CD4-positive, alpha-beta T cell (primary cell): ENCODE measurements around the gene ADCY7. TPM values are rescaled to one million over a fixed set of nuclear protein-coding genes. Genes with fewer than 3 reads are reported as not detected.
"Not testable (repeated sequence)": the region's sequence is repeated elsewhere in the genome, so short reads cannot be mapped to it uniquely, and the experiment has no call there.

Source experiments
- ATAC-seq: fragments of 200-7000 bp; cut with Tn5 transposase; one replicate; pipeline ENCODE4 v1.10.0; 2022; ENCODE audit warnings: mild to moderate bottlenecking; ENCODE audit not compliant: poor library complexity
- CTCF ChIA-PET: fragments of 350-600 bp; sonication (Branson Sonifier 250); formaldehyde crosslinking; loops from one replicate; lab custom pipeline; 2021; ENCODE audit warnings: antibody characterized with exemption, inconsistent platforms; lab: Charles Lee
- POLR2A ChIA-PET: fragments of 350-600 bp; sonication (Branson Sonifier 250); formaldehyde crosslinking; loops from one replicate; lab custom pipeline; 2021; ENCODE audit warnings: antibody characterized with exemption, inconsistent platforms; lab: Charles Lee
- DNase-seq, 14 experiments: peaks; one replicate each; pipeline ENCODE4 v3.0.0-alpha.2; 2013 to 2020; ENCODE audit warnings: mixed read lengths in 2 of 14
- H3K27ac ChIP-seq, 2 donors: one replicate each; pipeline versions ENCODE4 v1.5.1 to v1.7.0; 2013; ENCODE audit warnings: low read length in 2 of 2, low read depth in 1 of 2, mild to moderate bottlenecking in 1 of 2
- H3K27me3 ChIP-seq, 2 experiments: 1 replicate in 1 of 2; 2 replicates in 1 of 2; pipeline versions ENCODE4 v1.6.1 to v1.7.0; 2013; ENCODE audit warnings: low read length in 2 of 2, control low read depth in 1 of 2, mild to moderate bottlenecking in 1 of 2, moderate library complexity in 1 of 2; ENCODE audit not compliant: insufficient read depth in 2 of 2, control insufficient read depth in 1 of 2
- H3K36me3 ChIP-seq: one replicate; pipeline ENCODE4 v1.6.1; 2013; ENCODE audit warnings: low read length, control low read depth; ENCODE audit not compliant: insufficient read depth
- H3K4me1 ChIP-seq: one replicate; pipeline ENCODE4 v1.6.1; 2013; ENCODE audit warnings: low read length, control low read depth; ENCODE audit not compliant: insufficient read depth
- H3K4me3 ChIP-seq: one replicate; pipeline ENCODE4 v1.5.1; 2013; ENCODE audit warnings: mild to moderate bottlenecking, low read length, moderate library complexity
- H3K9me3 ChIP-seq, 2 experiments: 1 replicate in 1 of 2; 2 replicates in 1 of 2; pipeline versions ENCODE4 v1.6.1 to v1.7.0; 2013; ENCODE audit warnings: low read length in 2 of 2, mild to moderate bottlenecking in 2 of 2, control low read depth in 1 of 2, moderate library complexity in 1 of 2; ENCODE audit not compliant: control insufficient read depth in 1 of 2, insufficient read depth in 1 of 2
- H3K27ac Mint-ChIP-seq: one replicate; pipeline ENCODE4 v1.8.0; 2020; ENCODE audit warnings: mixed read lengths
- H3K27me3 Mint-ChIP-seq: one replicate; pipeline ENCODE4 v1.8.0; 2021; ENCODE audit warnings: mixed read lengths
- H3K36me3 Mint-ChIP-seq: one replicate; pipeline ENCODE4 v1.8.0; 2021; ENCODE audit warnings: low read depth, mixed read lengths
- H3K4me1 Mint-ChIP-seq: one replicate; pipeline ENCODE4 v1.8.0; 2021; ENCODE audit warnings: low read depth, mixed read lengths
- H3K4me3 Mint-ChIP-seq: one replicate; pipeline ENCODE4 v1.8.0; 2020; ENCODE audit warnings: mild to moderate bottlenecking, mixed read lengths
- H3K9me3 Mint-ChIP-seq: one replicate; pipeline ENCODE4 v1.8.0; 2020; ENCODE audit warnings: mixed read lengths
- CTCF ChIP-seq: fragments of 200-600 bp; IDR thresholded peaks from one replicate; pipeline ENCODE4 v1.8.0; 2022; ENCODE audit warnings: antibody characterized with exemption, mild to moderate bottlenecking
- intact Hi-C, 2 experiments: fragments of 100-400 bp; cut with DNase I in 1 of 2; cut with micrococcal nuclease in 1 of 2; formaldehyde crosslinking; loops; one replicate each; pipeline versions ENCODE4 v1.15.1 to v1.9.0; 2023 to 2025; cut with DNase I, micrococcal nuclease
- total RNA-seq, 174 experiments: library from RNA in 2 of 174; stranded (reverse) in 2 of 174; gene quantifications; one replicate each; pipeline ENCODE4 v1.2.3 and lab custom pipeline; 2021 to 2026

Gene ADCY7
- total RNA-seq, 2 experiments from 2014 or later = 136 to 147 TPM

- H3K27me3 Mint-ChIP-seq, H3K9me3 Mint-ChIP-seq, H3K27ac Mint-ChIP-seq, H3K27me3 ChIP-seq, intact Hi-C loops, ATAC-seq, DNase-seq, H3K9me3 ChIP-seq, H3K4me3 ChIP-seq, H3K4me3 Mint-ChIP-seq, H3K4me1 ChIP-seq, H3K27ac ChIP-seq: not testable (repeated sequence)
- Mint-ChIP-seq H3K4me1 (peaks cover 43% of the 10 kb centered on the region), H3K36me3 (peaks cover 93% of the 10 kb centered on the region)
- peaks cover 37% of the 10 kb centered on the region for H3K36me3 ChIP-seq
- ChIA-PET POLR2A (interaction anchor here (1.5 kb wide), 1 partner anchor 18 kb away, joined by 4 read pairs; no protein-coding TSS in a partner anchor), CTCF (interaction anchor here (2.4 kb wide), 1 partner anchor 10 kb away, joined by 6 read pairs; no protein-coding TSS in a partner anchor)
Observed at GRCh38 chr16:50345210-50345609, 78.9 kb downstream of the ADCY7 start.

GRCh38 chr16:50351116-50351515, 84.8 kb downstream of the ADCY7 start:
- no peak overlapping the region for H3K4me3 Mint-ChIP-seq

DNA sequence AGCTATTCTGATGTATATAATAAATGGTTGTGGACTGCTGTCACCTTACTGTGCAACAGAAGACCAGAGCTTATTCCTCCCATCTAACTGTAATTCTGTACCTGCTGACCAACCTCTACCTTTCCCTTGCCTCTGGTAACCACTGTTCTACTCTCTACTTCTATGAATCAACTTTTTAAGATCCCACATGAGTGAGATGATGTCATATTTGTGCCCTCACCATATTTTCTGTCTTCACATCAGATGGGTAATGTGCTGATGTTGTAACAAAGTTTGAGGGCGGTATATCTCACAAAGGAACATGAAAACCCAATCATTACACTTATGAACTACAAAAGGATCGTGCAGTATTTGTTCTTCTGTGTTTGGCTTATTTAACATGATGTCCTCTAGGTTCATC, 85.6 kb downstream of the ADCY7 start:
- H3K9me3 Mint-ChIP-seq = peaks cover 2% of the 10 kb centered on the region
- ChIA-PET CTCF (interaction anchor here (1.2 to 8.8 kb wide), 3 partner anchors 9 to 313 kb away, joined by 3 to 91 read pairs (median 4); no protein-coding TSS in a partner anchor), POLR2A (interaction anchor here (2.5 to 7.6 kb wide), 2 partner anchors 13 to 25 kb away, joined by 10 to 90 read pairs; no protein-coding TSS in a partner anchor)
- peaks cover 44% of the 10 kb centered on the region for H3K4me1 Mint-ChIP-seq
- no peak overlapping the region for H3K4me3 Mint-ChIP-seq
- Histone ChIP-seq H3K4me1 (peaks cover 3% of the 10 kb centered on the region), H3K27me3 (no peaks in the 10 kb centered on the region), H3K36me3 (peaks cover 52% of the 10 kb centered on the region), H3K27ac (no peak overlapping the region), H3K4me3 (no peak overlapping the region), H3K9me3 (no peaks in the 10 kb centered on the region)
- H3K36me3 Mint-ChIP-seq = peaks cover 86% of the 10 kb centered on the region
- ATAC-seq = peak; percentile 63
- H3K27ac Mint-ChIP-seq = peak overlapping the region; percentile 60
- TF ChIP-seq CTCF = no peak
- H3K27me3 Mint-ChIP-seq = no peaks in the 10 kb centered on the region
- DNase-seq = no peak
- intact Hi-C loops = no loop called here

More at GRCh38 chr16:50351116-50351515, 84.8 kb downstream of the ADCY7 start:
- Mint-ChIP-seq H3K36me3 (peaks cover 91% of the 10 kb centered on the region), H3K27me3 (no peaks in the 10 kb centered on the region), H3K9me3 (peaks cover 2% of the 10 kb centered on the region), H3K27ac (peak overlapping the region; percentile 69), H3K4me1 (peaks cover 46% of the 10 kb centered on the region)
- peaks cover 3% of the 10 kb centered on the region for H3K4me1 ChIP-seq
- intact Hi-C loops = no loop called here
- no peak overlapping the region for H3K27ac ChIP-seq
- peaks cover 52% of the 10 kb centered on the region for H3K36me3 ChIP-seq
- H3K27me3 ChIP-seq = no peaks in the 10 kb centered on the region
- H3K9me3 ChIP-seq = no peaks in the 10 kb centered on the region
- ChIA-PET POLR2A (interaction anchor here (2.5 to 7.6 kb wide), 2 partner anchors 12 to 24 kb away, joined by 10 to 90 read pairs; no protein-coding TSS in a partner anchor), CTCF (interaction anchor here (1.0 to 8.8 kb wide), 4 partner anchors 12 to 314 kb away, joined by 3 to 91 read pairs (median 4); no protein-coding TSS in a partner anchor)
- no peak overlapping the region for H3K4me3 ChIP-seq
- ATAC-seq (no peak), DNase-seq (no peak)
- no peak for TF ChIP-seq CTCF
